ENCODE results near the gene SLC38A10. TPM values are rescaled to one million over a fixed set of nuclear protein-coding genes. Genes with fewer than 3 reads are reported as not detected.

Gene SLC38A10
- total and polyA plus RNA-seq, 2 of the 13 experiments (the other 11 are each of a cell fraction or from before 2014, with no cell fraction given), result 23.4 to 55.8 TPM

- H2AFZ ChIP-seq (ENCODE audit: low read length), result no peak overlapping the region
- H3K4me2 ChIP-seq (ENCODE audit: low read depth, low read length), result no peak overlapping the region
- ATAC-seq, result no peak
- no peaks in the 10 kb centered on the region; a peak in 1 of 5 replicates for H3K27me3 ChIP-seq (ENCODE audit: control insufficient read depth in 1 of 2, insufficient read depth in 2 of 2, low read length in 2 of 2)
- H3K4me1 ChIP-seq (ENCODE audit: insufficient read depth, low read length), result peaks cover 22% of the 10 kb centered on the region
- ChIA-PET CTCF (ENCODE audit: low intra/inter-chr PET ratio, low total read pairs) (no interaction called here), POLR2A (interaction anchor here (1.0 kb wide), 1 partner anchor 13 kb away, joined by 3 read pairs; the partner anchor contains the start of gene CEP131)
- no peak overlapping the region for H3K4me3 ChIP-seq (replicated peaks in 1 of 3; ENCODE audit: insufficient read depth in 1 of 3, low read depth in 2 of 3, low read length in 3 of 3)
- H3K27ac ChIP-seq (ENCODE audit: extremely low read length, insufficient read depth, low read length), result no peak overlapping the region
- H3K79me2 ChIP-seq (ENCODE audit: insufficient read depth, low read length), result peaks cover 37% of the 10 kb centered on the region
- TF ChIP-seq ZNF615 (CRISPR knock-in tag; IDR thresholded peaks at IDR 0.05; ENCODE audit: borderline replicate concordance) (no peak), AGO2 (optimal IDR thresholded peaks at IDR 0.05; ENCODE audit: low read depth, low read length) (peak; percentile 14)
- no peak for FAIRE-seq
- no peaks in the 10 kb centered on the region for H3K9me3 ChIP-seq (ENCODE audit: low read length)
- no TSS peak for BruUV-seq (replicated peaks)
- DNase-seq (ENCODE audit: low spot score), result no peak
- peaks cover 16 to 20% of the 10 kb centered on the region in 2 experiments; a peak in 3 of 5 replicates for H3K36me3 ChIP-seq (replicated peaks in 1 of 2; ENCODE audit: control insufficient read depth in 1 of 2, insufficient read depth in 2 of 2, low read length in 2 of 2)
- H3K9ac ChIP-seq (ENCODE audit: insufficient read depth, low read depth, low read length), result no peak overlapping the region
- intact Hi-C loops (cut with micrococcal nuclease; ENCODE audit: unreplicated experiment), result no loop called here
- peaks cover 4% of the 10 kb centered on the region; the same call in 1 of the 2 replicates for H4K20me1 ChIP-seq (ENCODE audit: insufficient read depth, low read length)
- in situ Hi-C loops (cut with HindIII; ENCODE audit: extremely low pct_ligation_motif_present, low pct_unique_long_range_greater_than_20kb), result no loop called here
- WGBS (ENCODE audit: low lambda C conversion rate), result 97% methylated on average over 29 of the region's 32 CpGs
Measured at GRCh38 chr17:81235822-81236740, 59.0 kb downstream of the SLC38A10 start.

- H3K4me2 ChIP-seq (ENCODE audit: low read depth, low read length), result no peak overlapping the region
- no peak overlapping the region for H3K9ac ChIP-seq (ENCODE audit: insufficient read depth, low read depth, low read length)
- POLR2A ChIA-PET, result no interaction called here
- no peak overlapping the region for H2AFZ ChIP-seq (ENCODE audit: low read length)
- H3K36me3 ChIP-seq (replicated peaks in 1 of 2; ENCODE audit: control insufficient read depth in 1 of 2, insufficient read depth in 2 of 2, low read length in 2 of 2), result peaks cover 24 to 25% of the 10 kb centered on the region in 2 experiments; a peak in 4 of 5 replicates
- WGBS (ENCODE audit: low lambda C conversion rate), result 97% methylated on average over 18 of the region's 26 CpGs
- H3K79me2 ChIP-seq (ENCODE audit: insufficient read depth, low read length), result peaks cover 28% of the 10 kb centered on the region
- H3K4me3 ChIP-seq (replicated peaks in 1 of 3; ENCODE audit: insufficient read depth in 1 of 3, low read depth in 2 of 3, low read length in 3 of 3), result no peak overlapping the region
- no peak for FAIRE-seq
- no peak for DNase-seq (ENCODE audit: low spot score)
- CTCF ChIA-PET (ENCODE audit: low intra/inter-chr PET ratio, low total read pairs), result no interaction called here
- H3K27me3 ChIP-seq (ENCODE audit: control insufficient read depth in 1 of 2, insufficient read depth in 2 of 2, low read length in 2 of 2), result no peaks in the 10 kb centered on the region; a peak in 1 of 5 replicates
- H3K4me1 ChIP-seq (ENCODE audit: insufficient read depth, low read length), result peaks cover 13% of the 10 kb centered on the region
- H3K9me3 ChIP-seq (ENCODE audit: low read length), result no peaks in the 10 kb centered on the region
- H4K20me1 ChIP-seq (ENCODE audit: insufficient read depth, low read length), result peaks cover 4% of the 10 kb centered on the region; the same call in 1 of the 2 replicates
- intact Hi-C loops (cut with micrococcal nuclease; ENCODE audit: unreplicated experiment) (no loop called here), in situ Hi-C loops (cut with HindIII; ENCODE audit: extremely low pct_ligation_motif_present, low pct_unique_long_range_greater_than_20kb) (no loop called here)
- no peak for ATAC-seq
- BruUV-seq (replicated peaks), result no TSS peak
- H3K27ac ChIP-seq (ENCODE audit: extremely low read length, insufficient read depth, low read length), result no peak overlapping the region
- no peak for TF ChIP-seq ZNF264 (CRISPR knock-in tag; IDR thresholded peaks at IDR 0.05)
- TF ChIP-seq, protein P1, sequence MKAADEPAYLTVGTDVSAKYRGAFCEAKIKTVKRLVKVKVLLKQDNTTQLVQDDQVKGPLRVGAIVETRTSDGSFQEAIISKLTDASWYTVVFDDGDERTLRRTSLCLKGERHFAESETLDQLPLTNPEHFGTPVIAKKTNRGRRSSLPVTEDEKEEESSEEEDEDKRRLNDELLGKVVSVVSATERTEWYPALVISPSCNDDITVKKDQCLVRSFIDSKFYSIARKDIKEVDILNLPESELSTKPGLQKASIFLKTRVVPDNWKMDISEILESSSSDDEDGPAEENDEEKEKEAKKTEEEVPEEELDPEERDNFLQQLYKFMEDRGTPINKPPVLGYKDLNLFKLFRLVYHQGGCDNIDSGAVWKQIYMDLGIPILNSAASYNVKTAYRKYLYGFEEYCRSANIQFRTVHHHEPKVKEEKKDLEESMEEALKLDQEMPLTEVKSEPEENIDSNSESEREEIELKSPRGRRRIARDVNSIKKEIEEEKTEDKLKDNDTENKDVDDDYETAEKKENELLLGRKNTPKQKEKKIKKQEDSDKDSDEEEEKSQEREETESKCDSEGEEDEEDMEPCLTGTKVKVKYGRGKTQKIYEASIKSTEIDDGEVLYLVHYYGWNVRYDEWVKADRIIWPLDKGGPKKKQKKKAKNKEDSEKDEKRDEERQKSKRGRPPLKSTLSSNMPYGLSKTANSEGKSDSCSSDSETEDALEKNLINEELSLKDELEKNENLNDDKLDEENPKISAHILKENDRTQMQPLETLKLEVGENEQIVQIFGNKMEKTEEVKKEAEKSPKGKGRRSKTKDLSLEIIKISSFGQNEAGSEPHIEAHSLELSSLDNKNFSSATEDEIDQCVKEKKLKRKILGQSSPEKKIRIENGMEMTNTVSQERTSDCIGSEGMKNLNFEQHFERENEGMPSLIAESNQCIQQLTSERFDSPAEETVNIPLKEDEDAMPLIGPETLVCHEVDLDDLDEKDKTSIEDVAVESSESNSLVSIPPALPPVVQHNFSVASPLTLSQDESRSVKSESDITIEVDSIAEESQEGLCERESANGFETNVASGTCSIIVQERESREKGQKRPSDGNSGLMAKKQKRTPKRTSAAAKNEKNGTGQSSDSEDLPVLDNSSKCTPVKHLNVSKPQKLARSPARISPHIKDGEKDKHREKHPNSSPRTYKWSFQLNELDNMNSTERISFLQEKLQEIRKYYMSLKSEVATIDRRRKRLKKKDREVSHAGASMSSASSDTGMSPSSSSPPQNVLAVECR (CRISPR knock-in tag; IDR thresholded peaks at IDR 0.05; ENCODE audit: borderline replicate concordance), result no peak
- no peak for TF ChIP-seq ZNF639 (CRISPR knock-in tag; conservative IDR thresholded peaks at IDR 0.05)
- no peak for TF ChIP-seq AGO2 (optimal IDR thresholded peaks at IDR 0.05; ENCODE audit: low read depth, low read length)
Measured at GRCh38 chr17:81234940-81235821, 59.9 kb downstream of the SLC38A10 start.

Measured in HepG2 (cell line).